HG02943 (cell line): Measurements from ENCODE around the gene HSFX4.
"Not testable (repeated sequence)": the region's sequence is repeated elsewhere in the genome, so short reads cannot be mapped to it uniquely, and the experiment has no call there.

ENCODE experiments used
- ATAC-seq: cut with Tn5 transposase; IDR thresholded peaks from one replicate; pipeline ENCODE4 v1.9.1; 2021; ENCODE audit warnings: mild to moderate bottlenecking, low read depth, moderate library complexity; ENCODE audit not compliant: unreplicated experiment

HSFX4 gene, protein sequence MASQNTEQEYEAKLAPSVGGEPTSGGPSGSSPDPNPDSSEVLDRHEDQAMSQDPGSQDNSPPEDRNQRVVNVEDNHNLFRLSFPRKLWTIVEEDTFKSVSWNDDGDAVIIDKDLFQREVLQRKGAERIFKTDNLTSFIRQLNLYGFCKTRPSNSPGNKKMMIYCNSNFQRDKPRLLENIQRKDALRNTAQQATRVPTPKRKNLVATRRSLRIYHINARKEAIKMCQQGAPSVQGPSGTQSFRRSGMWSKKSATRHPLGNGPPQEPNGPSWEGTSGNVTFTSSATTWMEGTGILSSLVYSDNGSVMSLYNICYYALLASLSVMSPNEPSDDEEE

DNA sequence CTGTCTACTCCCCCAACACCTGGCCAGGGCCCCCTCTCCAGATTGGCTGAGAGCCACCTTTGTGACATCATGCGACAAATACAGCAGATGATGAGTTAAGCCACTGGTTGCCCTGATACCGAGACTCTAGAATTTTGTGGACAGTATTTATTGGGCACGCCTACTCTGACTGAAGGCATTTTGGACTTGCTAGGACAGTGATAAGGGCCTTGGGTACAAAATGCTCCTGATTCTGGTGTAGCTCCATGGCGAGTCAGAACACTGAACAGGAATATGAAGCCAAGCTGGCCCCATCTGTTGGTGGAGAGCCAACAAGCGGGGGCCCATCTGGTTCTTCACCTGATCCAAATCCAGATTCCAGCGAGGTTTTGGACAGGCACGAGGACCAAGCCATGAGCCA, at the start of gene HSFX4:
TSS of gene HSFX4 (plus strand) at position 174 of the 400 bp plus-strand sequence. CDS start at position 246, 72 bp downstream.
- ATAC-seq: not testable (repeated sequence)

DNA sequence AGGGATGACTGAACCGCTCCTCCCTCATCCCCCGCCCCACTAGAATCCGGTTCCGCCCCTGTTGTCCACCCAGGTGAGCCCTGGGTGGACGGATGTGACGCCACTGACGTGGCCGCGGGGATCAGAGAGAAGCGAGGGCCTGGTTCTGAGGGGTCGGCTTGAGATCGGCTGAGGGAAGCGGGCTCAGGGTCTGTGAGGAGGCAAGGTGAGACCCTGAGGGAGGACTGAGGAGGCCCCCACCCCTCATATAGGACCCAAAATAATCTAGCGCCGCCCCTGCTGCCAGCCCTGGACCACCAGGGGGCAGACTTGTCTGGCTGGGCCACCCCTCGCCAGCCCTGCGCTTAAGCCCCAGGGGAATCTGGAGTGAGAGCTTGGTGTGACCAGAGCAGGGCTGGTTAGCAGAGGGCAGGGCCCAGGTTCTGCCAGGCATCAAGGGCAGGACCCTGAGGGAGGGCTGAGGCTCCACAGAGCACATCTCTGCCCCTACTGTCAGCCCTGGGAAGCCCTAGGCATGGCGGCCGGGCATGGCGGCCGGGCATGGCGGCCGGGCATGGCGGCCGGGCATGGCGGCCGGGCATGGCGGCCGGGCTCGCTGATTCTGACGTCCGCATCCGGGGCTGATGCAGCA, 48.2 kb upstream of the HSFX4 start, which contains the start of gene MAGEA8:
TSS of gene MAGEA8 (plus strand) at position 103 of the 631 bp plus-strand sequence. CDS start 3,090 bp downstream, outside the sequence.
- ATAC-seq: no peak

DNA sequence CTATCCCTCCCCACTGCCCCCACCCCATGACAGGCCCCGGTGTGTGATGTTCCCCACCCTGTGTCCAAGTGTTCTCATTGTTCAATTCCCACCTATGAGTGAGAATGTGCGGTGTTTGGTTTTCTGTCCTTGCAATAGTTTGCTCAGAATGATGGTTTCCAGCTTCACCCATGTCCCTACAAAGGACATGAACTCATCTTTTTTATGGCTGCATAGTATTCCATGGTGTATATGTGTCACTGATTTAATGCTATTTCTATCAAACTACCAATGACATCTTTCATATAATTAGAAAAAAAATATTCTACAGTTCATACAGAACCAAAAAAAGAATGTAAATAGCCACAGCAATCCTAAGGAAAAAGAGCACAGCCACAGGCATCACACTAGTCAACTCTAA, 38.5 kb upstream of the HSFX4 start:
- not testable (repeated sequence) for ATAC-seq

DNA sequence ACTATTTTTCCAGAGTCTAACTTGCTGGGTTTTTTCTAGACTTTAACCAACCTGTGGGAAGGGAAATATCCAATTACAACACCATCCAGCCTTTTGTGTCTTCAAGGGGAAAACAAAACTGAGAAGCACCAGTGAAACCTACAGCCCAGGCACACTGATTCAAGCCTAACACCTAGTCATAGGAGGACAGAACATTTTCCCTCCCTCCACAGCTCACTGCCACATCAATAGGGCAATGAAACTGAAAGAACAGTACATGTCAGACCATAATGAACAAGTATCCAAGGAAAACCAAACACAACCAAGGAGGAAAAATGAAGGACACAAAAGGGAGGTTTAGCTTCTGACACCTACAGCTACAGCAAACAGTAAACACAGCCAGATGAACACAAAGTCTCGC, 30.8 kb upstream of the HSFX4 start:
- no peak for ATAC-seq

DNA sequence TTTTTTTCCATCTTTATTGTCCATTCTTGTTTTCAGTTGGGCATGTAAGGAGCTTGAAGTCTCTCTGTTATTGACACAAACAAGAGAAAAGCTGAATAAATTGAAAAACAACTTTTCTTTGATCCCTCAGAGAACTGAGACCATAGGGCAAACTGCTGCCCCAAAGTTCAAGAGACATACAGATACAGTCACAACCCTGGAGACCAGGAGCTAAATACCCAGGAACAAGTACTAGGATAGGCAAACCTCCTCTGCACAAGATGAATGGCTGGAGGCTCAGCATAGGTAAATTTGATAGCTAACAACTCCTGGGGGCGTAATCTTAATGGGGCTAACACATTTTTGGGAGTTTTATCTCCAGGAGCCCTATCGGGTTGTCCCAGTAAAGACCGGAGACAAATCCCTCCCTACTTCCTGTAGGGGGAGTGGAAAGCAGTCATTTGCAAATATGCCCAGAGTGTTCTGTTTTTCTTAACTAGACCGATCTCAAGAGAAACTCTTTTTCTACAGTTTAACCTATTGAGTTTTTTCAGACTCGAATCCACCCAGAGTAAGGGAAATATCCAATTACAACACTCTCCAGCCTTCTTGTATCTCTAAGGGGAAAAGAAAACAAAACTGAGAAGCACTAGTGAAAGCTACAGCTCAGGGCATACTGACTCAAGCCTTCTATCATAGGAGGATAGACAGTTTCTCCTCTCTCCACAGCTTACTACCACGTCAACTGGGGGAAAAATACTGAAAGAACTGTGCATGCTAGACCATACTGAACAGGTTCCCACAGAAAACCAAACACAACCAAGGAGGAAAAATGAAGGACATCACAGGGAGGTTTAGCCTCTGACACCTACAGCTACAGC, 25.3 kb upstream of the HSFX4 start:
- peak; percentile 54 for ATAC-seq

DNA sequence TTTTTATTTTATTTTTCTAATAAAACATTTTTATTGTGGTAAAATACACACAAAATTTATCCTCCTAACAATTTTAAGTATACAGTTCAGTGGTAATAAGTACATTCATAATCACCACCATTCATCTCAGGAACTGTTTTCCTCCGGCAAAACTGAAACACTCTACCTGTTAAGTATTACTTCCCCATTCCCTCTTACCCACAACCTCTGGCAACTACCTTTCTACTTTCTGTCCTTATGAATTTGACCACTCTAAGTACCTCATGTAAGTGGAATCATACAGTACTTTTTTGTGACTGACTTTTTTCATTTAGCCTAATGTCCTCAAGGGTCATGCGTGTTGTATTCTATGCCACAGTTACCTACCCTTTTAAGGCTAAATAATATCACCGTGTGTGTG, 21.1 kb upstream of the HSFX4 start:
- no peak for ATAC-seq

DNA sequence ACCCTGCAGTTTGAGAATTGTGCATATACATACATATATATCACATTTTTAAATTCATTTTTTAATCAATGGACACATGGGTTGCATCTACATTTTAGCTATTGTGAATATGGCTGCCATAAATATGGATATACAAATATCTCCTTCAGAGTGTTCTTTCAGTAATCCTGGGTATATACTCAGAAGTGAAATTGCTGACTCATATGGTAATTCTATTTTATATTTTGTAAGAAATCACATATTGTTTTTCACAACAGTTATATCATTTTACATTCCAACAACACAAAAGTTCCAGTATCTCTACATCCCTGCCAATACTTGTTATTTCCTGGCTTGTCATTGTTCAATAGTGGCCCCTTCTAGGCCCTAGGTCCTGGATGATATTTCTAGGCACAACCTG, 20.6 kb upstream of the HSFX4 start:
- no peak for ATAC-seq

DNA sequence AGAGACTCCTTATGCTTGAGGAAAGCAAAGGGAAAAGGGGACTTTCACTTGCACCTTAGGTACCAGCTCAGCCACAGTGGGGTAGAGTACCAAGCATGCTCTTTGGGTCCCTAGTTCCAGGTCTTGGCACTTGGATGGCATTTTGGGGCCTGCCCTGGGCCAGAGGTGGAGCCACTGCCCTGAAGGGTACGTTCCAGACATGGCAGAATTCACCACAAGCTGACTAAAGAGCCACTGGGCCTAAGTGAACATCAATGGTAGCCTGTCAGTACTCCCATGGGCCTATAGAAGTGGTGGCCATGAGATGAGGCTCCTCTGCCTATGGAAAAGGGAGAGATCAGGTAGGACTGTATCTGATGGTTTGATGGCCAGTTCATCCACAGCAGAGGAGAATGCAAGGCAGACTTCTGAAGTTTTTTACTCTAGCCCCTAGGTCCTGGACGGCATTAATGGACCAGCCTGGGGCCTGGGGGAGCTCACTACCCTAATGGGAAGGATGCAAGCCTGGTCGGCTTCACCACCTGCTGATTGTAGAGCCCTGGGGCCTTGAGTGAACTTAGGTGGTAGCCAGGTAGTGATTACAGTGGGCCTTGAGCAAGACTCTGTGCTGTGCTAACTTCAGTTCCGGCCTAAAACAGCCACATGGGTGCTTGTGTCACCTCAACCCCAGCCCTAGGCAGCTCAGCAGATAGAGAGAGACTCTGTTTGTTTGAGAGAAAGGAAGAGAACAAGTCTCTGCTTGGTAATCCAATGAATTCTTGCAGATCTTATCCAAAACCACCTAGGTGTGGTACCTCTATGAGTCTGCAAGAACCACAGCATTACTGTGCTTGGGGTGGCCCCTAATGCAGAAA, 19.8 kb upstream of the HSFX4 start:
- ATAC-seq: no peak

DNA sequence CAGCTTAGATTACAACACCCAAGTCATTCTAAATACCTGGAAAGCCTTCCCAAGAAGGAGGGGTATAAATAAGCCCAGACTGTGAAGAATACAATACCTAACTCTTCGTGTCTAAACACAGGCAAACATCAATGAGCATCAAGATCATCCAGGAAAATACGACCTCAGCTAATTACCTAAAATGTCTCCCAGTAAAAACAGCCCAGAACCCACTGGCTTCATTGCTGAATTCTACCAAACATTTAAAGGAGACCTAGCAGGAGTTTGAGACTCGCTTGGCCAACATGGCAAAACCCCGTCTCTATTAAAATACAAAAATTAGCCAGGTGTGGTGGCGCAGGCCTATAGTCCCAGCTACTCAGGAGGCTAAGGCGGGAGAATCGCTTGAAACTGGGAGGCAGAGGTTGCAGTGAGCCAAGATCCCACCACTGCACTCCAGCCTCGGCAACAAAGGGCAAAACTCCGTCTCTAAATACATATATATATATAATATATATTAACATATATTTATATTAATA, 19.1 kb upstream of the HSFX4 start:
- ATAC-seq: no peak

DNA sequence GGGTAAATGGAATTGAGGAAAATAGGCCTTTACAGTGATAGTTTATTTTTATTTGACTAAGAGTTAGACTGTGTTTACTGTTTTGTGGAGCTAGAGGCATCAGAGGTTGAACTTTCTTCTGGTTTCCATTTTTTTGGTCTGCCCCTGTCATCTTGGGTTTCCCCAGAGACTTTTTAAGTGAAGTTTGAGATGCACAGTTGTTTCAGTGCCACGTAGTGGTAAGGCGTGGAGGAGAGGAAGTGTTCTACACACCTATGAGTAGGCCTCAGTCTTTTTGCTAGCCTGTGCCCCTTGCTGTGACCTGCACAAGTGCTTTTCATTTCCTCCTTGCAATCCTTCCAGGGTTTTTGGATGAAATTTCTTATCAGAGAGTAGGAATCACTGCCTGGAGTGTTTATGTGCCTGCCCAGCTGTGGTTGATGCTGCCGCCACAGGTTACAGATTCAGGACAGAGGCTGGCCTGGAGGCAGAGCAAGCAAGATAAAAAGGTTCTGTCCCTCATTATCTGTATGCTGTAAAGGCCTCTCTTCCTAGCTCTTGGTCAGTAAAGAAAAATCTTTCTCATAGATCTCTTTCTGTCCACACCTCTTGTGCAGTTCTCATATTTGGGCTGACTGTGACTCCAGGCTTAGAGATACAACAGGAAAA, 12.5 kb upstream of the HSFX4 start:
- no peak for ATAC-seq

DNA sequence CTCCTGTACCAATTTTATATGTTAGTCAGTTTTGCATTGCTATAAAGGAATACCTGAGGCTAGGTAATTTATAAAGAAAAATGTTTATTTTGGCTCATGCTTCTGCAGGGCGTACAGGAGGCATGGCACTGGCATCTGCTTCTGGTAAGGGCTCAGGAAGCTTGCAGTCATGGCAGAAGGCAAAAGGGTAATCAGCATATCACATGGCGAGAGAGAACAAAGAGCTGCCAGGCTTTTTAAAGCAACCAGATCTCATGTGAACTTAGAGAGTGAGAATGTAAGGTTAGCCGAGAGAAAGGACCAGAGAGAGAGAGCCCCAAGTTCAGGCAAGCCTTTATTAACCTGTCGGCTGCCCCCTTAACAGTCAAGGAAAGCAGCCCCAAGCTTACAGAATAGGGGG, 5.5 kb upstream of the HSFX4 start:
- ATAC-seq: not testable (repeated sequence)

DNA sequence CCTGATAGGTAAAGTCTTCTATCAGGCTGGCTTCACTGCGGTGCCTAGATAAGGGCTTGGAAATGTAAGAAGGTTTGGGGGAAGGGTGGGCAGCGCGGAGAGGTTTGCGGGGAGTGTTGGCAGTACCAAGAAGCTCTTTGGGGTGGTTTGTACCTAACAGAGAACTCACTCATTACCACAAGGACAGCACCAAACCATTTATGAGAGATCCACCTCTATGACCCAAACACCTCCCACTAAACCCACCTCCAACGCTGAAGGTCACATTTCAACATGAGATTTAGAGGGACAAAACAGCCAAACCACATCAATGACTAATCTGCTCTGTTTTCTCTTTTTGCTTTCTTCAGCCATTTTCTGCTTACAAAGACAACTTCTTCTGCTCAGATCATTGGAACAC, 4.9 kb upstream of the HSFX4 start:
- ATAC-seq: not testable (repeated sequence)

DNA sequence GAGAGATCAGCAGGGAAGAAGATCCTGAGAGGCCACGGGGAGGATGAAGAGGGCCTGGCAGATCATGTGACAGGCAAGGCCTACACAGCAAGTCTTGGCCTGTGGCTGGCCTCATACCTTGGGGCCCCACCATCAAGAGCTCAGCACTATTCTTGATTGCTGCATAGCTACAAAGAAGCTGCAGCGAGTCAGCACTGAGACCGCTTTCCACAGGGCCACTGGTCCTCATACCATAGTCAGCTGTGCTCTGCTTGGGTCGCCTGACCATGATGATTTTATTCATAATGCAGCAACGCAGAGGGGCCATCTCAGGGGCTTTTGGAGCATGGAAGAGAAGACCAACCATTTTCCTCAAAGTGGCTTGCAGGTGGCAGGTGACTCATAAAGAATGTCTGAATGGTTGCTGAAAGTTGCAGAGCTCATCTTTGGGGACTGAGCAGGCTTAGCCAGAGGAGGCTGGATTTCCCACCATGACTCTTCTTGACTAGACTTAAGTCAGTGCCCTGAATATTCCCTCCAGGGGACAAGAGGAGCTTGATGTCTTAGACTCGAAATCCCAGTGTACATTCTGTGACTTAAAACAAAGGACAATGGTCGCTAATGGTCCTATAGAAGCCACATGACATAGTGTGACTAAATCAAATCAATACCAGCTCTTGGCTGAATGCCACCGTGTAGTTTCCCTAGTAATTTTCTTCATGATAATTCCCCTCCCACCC, 2.0 kb upstream of the HSFX4 start:
- not testable (repeated sequence) for ATAC-seq

DNA sequence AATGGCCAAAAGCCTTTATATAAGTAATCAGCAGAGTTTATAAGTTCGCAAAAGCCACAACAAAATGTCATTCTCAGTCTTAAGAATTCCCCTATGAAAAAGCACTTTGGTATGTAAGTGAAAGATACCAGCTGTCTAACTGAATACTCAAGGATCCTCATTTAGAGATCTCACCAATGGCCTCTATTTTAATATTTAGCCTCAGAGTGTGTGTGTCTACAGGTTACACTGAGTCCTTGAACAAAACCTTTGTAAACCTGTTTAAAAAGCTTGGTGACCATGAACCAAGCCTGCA, 1.5 kb upstream of the HSFX4 start:
- ATAC-seq: not testable (repeated sequence)

DNA sequence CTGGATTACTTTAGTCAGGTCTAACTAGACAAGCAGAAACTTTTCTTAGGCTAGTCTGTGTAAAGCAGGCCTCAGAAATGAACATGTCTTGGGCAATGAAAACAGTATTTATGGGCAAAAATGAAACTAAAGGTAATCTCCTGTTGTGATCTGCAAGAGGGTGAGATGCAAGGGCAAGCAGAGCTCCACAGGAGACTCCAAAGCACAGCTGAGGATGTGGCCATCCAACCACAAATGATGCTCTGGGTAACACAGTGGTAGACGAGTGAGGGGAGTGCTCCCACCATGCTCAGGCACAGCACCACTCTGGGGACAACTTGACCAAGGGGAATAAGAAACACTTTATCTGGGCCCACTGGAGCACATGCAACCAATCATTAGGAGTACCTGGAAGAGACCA, 738 bp upstream of the HSFX4 start:
- ATAC-seq: not testable (repeated sequence)

DNA sequence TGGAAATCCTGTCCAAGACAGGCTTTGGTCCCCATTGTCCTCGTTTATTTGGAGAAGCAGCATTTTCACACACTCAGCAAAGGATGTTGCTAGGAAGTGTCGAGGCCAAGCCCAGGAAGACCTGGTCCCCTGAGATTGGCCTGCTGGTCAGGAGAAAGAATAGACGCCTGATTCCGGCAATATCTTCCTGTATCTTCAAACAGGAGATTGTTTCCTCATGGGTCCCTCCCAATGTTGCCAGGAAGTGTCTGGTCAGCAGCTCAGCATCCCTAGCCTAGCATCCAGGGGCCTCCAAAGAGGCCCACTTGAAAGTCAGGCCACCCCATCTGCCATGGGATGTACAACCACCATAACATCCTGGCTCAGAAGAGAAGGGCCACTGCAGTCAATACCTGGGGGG, 2.0 kb downstream of the HSFX4 start:
- ATAC-seq: not testable (repeated sequence)

DNA sequence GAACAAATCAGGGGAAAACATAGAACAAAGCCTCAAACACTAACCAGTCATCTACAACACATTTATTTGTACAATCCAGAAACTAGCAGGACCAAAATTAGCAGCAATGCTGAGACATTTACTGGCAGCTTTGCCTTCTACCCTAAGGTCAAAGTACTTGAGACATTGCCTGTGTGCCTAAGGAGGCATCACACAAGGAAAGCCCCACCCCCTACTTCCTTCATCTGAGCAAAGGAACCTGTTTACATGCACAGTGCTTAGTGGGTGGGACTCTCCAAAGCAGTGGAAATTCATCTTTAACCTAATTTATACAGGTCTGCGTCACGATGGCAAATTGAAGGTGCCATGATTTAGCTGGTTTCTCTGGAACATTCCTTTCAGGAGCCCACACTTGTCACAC, 2.8 kb downstream of the HSFX4 start:
- ATAC-seq: not testable (repeated sequence)

DNA sequence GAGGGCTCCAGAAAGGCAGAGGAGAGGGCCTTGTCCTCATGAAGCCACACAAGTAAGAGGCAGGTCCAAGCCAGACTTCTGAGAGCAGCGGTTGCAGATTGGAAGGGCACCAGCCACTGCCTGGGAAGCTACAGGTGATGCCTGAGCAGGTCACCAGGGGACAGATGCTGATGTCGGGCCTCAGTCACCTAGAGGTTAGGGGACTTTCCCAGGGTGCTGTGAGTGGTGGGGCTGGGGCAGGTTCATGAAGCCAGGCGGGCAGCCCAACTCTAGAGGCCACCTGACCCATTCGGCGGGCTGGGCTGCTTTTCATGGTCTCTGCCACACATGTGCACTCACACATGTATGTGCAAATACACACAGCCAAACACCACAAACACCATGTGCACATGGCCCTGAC, 3.6 kb downstream of the HSFX4 start:
- not testable (repeated sequence) for ATAC-seq

DNA sequence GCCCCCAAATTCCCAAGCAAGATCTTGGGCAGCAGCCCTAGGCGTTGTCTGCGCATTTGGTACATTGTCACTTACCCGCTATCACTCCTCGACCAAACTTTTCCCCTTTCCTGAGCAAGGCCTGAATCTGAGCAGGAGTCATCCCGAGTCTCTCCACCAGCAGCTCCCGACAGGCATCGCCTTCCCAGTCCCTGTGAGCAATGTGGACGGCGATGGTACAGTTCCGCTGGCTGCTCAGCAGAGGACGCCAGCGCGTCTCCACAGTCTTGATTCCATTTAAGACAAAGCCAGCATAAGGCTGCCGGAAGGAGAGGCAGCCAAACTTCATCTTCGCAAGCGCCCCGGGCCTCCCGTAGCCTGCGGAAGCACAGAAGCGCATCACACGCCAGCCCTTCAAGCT, 4.2 kb downstream of the HSFX4 start:
- not testable (repeated sequence) for ATAC-seq
